Fibroblast of the aortic adventitia (primary cell): ENCODE results near the gene HDAC5. TPM values are rescaled to one million over a fixed set of nuclear protein-coding genes. Genes with fewer than 3 reads are reported as not detected.

Experiments used
- DNase-seq: peaks from one replicate; pipeline ENCODE4 v3.0.0-alpha.2; 2010; ENCODE audit warnings: low read depth
- H3K4me3 ChIP-seq: 2 replicates; pipeline ENCODE4 v1.5.1; 2011; ENCODE audit warnings: low read depth, mild to moderate bottlenecking, control low read depth, low read length, moderate library complexity
- small RNA-seq: library from RNA; depleted of rRNA; stranded (forward); fragments of <200 nt; gene quantifications from one replicate; pipeline ENCODE3, GENCODE V24; 2012
- total RNA-seq: library from RNA; depleted of rRNA; stranded (reverse); fragments of >200 nt; gene quantifications from 2 replicates; pipeline ENCODE4 v1.2.3, GENCODE V29; 2012; ENCODE audit warnings: low replicate concordance
- TF ChIP-seq, protein P1 (sequence below): IDR thresholded peaks from 2 replicates; pipeline ENCODE4 v1.5.1; 2011; ENCODE audit warnings: mild to moderate bottlenecking, low read length, control low read depth, inconsistent platforms; ENCODE audit not compliant: insufficient read depth

The HDAC5 gene
- total RNA-seq, 1 donor: 53.1 TPM

DNA sequence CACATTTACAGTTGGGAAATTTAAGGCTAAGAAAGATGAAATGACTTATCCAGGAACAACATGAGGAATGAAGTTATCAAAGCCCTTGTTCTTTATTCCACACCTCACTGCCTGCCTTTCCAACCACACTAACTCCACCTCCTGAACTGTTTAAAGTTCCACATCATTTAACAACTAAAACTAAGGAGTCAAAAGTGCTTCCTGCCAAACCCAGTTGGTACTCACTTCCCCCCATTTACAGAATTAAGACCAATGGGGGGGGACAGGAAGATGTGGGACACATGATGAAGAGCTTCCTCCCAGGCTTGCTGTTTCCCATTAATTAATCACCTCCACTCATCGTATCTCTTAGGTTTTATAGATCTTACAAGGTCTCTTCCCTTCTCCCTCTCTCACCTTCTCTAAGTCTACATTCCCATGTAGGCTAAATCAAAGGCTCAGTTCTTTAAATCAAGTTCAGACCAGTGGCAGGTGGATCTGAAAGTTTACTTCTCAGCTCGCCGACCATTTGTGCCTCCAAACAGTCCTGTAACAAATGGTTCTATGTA is 89.5 kb downstream of the HDAC5 start:
- H3K4me3 ChIP-seq: no peak overlapping the region
- TF ChIP-seq, protein P1, sequence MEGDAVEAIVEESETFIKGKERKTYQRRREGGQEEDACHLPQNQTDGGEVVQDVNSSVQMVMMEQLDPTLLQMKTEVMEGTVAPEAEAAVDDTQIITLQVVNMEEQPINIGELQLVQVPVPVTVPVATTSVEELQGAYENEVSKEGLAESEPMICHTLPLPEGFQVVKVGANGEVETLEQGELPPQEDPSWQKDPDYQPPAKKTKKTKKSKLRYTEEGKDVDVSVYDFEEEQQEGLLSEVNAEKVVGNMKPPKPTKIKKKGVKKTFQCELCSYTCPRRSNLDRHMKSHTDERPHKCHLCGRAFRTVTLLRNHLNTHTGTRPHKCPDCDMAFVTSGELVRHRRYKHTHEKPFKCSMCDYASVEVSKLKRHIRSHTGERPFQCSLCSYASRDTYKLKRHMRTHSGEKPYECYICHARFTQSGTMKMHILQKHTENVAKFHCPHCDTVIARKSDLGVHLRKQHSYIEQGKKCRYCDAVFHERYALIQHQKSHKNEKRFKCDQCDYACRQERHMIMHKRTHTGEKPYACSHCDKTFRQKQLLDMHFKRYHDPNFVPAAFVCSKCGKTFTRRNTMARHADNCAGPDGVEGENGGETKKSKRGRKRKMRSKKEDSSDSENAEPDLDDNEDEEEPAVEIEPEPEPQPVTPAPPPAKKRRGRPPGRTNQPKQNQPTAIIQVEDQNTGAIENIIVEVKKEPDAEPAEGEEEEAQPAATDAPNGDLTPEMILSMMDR: no peak
- no peak for DNase-seq

- no peak overlapping the region for H3K4me3 ChIP-seq
- TF ChIP-seq, protein P1: no peak
- no peak for DNase-seq
Observed at GRCh38 chr17:44030482-44030881, 93.0 kb downstream of the HDAC5 start.

DNA sequence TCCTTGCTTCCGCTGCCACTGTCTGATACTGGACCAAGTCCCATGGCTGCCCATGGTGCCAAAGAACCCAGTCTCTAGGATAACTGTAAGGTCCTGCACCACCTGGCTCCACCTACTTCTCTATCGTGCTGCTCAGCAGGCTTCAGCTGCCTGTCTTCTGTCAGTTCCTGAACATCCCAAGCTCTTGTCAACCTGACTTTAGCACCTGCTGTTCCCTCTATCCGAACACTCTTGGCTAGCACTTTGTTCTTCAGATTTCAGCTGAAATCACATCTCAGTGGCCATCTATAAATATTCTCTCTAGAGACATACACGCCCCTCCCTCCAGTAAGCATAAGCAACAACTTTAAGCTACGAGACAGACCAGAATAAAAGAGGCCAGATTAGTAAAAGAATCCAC is 93.7 kb downstream of the HDAC5 start:
- TF ChIP-seq, protein P1: no peak
- no peak for DNase-seq
- H3K4me3 ChIP-seq: no peak overlapping the region

Small RNA genes within 50 kb of the gene (small RNA-seq; reads per million reads assigned to genes)
- not detected for gene RNU6-131P

Other genes starting within 250 kb of the HDAC5 start
- 3.2 and 3.3 TPM in 2 replicates for gene MPP2, start 216.1 kb downstream of the HDAC5 start, total RNA-seq
- not detected in 2 replicates for gene PPY, start 181.2 kb downstream of the HDAC5 start, total RNA-seq
- not detected in 2 replicates for gene PYY, start 169.7 kb downstream of the HDAC5 start, total RNA-seq
- gene NAGS, start 119.0 kb downstream of the HDAC5 start, total RNA-seq: 0.16 and 2.5 TPM in 2 replicates
- 28.5 and 41.9 TPM in 2 replicates for gene TMEM101, start 108.7 kb downstream of the HDAC5 start, total RNA-seq
- 13.2 and 77.5 TPM in 2 replicates for gene LSM12, start 57.0 kb downstream of the HDAC5 start, total RNA-seq
- gene G6PC3, start 52.9 kb downstream of the HDAC5 start, total RNA-seq: 9.5 and 38.9 TPM in 2 replicates
- 0.25 and 6.1 TPM in 2 replicates for gene HROB, start 18.3 kb upstream of the HDAC5 start, total RNA-seq
- 0.27 TPM in 1 of 2 replicates, not detected in the other for gene ASB16, start 47.1 kb upstream of the HDAC5 start, total RNA-seq
- 23.0 and 29.4 TPM in 2 replicates for gene TMUB2, start 63.3 kb upstream of the HDAC5 start, total RNA-seq
- gene ATXN7L3, start 76.2 kb upstream of the HDAC5 start, total RNA-seq: 36.6 and 108 TPM in 2 replicates
- gene UBTF, start 96.0 kb upstream of the HDAC5 start, total RNA-seq: 64.2 and 195 TPM in 2 replicates
- not detected in 2 replicates for gene SLC4A1, start 144.5 kb upstream of the HDAC5 start, total RNA-seq
- gene RUNDC3A, start 185.0 kb upstream of the HDAC5 start, total RNA-seq: not detected in 2 replicates
- gene SLC25A39, start 201.2 kb upstream of the HDAC5 start, total RNA-seq: 61.5 and 62.7 TPM in 2 replicates
- 241 and 592 TPM in 2 replicates for gene GRN, start 221.7 kb upstream of the HDAC5 start, total RNA-seq
- 3.1 and 18.5 TPM in 2 replicates for gene FAM171A2, start 240.2 kb upstream of the HDAC5 start, total RNA-seq